Measurements from ENCODE around the gene POLA2.
"Not testable (repeated sequence)": the region's sequence is repeated elsewhere in the genome, so short reads cannot be mapped to it uniquely, and the experiment has no call there.

POLA2 gene

GRCh38 chr11:65308281-65308891 is 46.6 kb downstream of the POLA2 start:
- no peak for DNase-seq (ENCODE audit: low spot score)

GRCh38 chr11:65309006-65309405 is 47.2 kb downstream of the POLA2 start:
- no peak for DNase-seq (ENCODE audit: low spot score)

- DNase-seq (ENCODE audit: low spot score), result no peak
Observed at GRCh38 chr11:65310215-65310614, 48.5 kb downstream of the POLA2 start.

GRCh38 chr11:65310736-65311135 is 49.0 kb downstream of the POLA2 start:
- DNase-seq (ENCODE audit: low spot score), result no peak

- DNase-seq (ENCODE audit: low spot score), result no peak
Observed at GRCh38 chr11:65311170-65311678, 49.5 kb downstream of the POLA2 start.

- peak; percentile 72 for DNase-seq (ENCODE audit: low spot score)
Observed at GRCh38 chr11:65314501-65315203, 52.9 kb downstream of the POLA2 start, which contains the start of gene CDC42EP2. Gene CDC42EP2, plus strand, starts transcription at chr11:65314866. Its CDS starts 6,033 bp downstream, at chr11:65320899.

- DNase-seq (ENCODE audit: low spot score), result peak; percentile 79
Observed at GRCh38 chr11:65315204-65315865, 53.6 kb downstream of the POLA2 start.

GRCh38 chr11:65315866-65316226 is 54.1 kb downstream of the POLA2 start:
- DNase-seq (ENCODE audit: low spot score), result no peak

GRCh38 chr11:65316227-65317024 is 54.7 kb downstream of the POLA2 start:
- no peak for DNase-seq (ENCODE audit: low spot score)

- no peak for DNase-seq (ENCODE audit: low spot score)
Observed at GRCh38 chr11:65317025-65317786, 55.4 kb downstream of the POLA2 start.

GRCh38 chr11:65320386-65321075 is 58.8 kb downstream of the POLA2 start:
- no peak for DNase-seq (ENCODE audit: low spot score)

- DNase-seq (ENCODE audit: low spot score), result no peak
Observed at GRCh38 chr11:65321076-65321475, 59.3 kb downstream of the POLA2 start.

GRCh38 chr11:65321828-65322485 is 60.2 kb downstream of the POLA2 start:
- no peak for DNase-seq (ENCODE audit: low spot score)

GRCh38 chr11:65323813-65324212 is 62.1 kb downstream of the POLA2 start:
- DNase-seq (ENCODE audit: low spot score), result no peak

GRCh38 chr11:65325435-65325834 is 63.7 kb downstream of the POLA2 start:
- DNase-seq (ENCODE audit: low spot score), result no peak

- DNase-seq (ENCODE audit: low spot score), result no peak
Observed at GRCh38 chr11:65327021-65327420, 65.3 kb downstream of the POLA2 start.

- DNase-seq (ENCODE audit: low spot score), result no peak
Observed at GRCh38 chr11:65329478-65329877, 67.7 kb downstream of the POLA2 start.

GRCh38 chr11:65329944-65330403 is 68.2 kb downstream of the POLA2 start:
- DNase-seq (ENCODE audit: low spot score), result peak; percentile 92

GRCh38 chr11:65330544-65330943 is 68.8 kb downstream of the POLA2 start:
- no peak for DNase-seq (ENCODE audit: low spot score)

- not testable (repeated sequence) for DNase-seq (ENCODE audit: low spot score)
Observed at GRCh38 chr11:65332591-65332990, 70.8 kb downstream of the POLA2 start.
